GM12892 (cell line): ENCODE data around the gene CEBPG.

ENCODE experiments used
- POLR2A ChIP-seq: IDR thresholded peaks from 2 replicates; pipeline ENCODE4 v1.6.1; 2011; ENCODE audit warnings: low read depth, low read length, control low read depth
- POLR2AphosphoS5 ChIP-seq: IDR thresholded peaks from 2 replicates; pipeline ENCODE4 v1.6.1; 2011; ENCODE audit warnings: low read depth, low read length, control low read depth
- TAF1 ChIP-seq: IDR thresholded peaks from 2 replicates; pipeline ENCODE4 v1.6.1; 2011; ENCODE audit warnings: low read depth, mild to moderate bottlenecking, control low read depth, low read length, borderline replicate concordance

GRCh38 chr19:33334271-33334670 is 39.2 kb upstream of the CEBPG start:
- no peak for TF ChIP-seq POLR2A
- no peak for TF ChIP-seq POLR2AphosphoS5
- TF ChIP-seq TAF1: no peak
